C4-2B (cell line): ENCODE results near the gene ATP8B3.

Source experiments
- ZFX ChIP-seq: fragments of 450-650 bp; IDR thresholded peaks from 2 replicates; pipeline ENCODE4 v1.6.1; 2017
- TF ChIP-seq, protein P1 (sequence below): fragments of 450-650 bp; conservative IDR thresholded peaks from 2 replicates; pipeline ENCODE4 v1.5.1; 2017; ENCODE audit warnings: mild to moderate bottlenecking

DNA sequence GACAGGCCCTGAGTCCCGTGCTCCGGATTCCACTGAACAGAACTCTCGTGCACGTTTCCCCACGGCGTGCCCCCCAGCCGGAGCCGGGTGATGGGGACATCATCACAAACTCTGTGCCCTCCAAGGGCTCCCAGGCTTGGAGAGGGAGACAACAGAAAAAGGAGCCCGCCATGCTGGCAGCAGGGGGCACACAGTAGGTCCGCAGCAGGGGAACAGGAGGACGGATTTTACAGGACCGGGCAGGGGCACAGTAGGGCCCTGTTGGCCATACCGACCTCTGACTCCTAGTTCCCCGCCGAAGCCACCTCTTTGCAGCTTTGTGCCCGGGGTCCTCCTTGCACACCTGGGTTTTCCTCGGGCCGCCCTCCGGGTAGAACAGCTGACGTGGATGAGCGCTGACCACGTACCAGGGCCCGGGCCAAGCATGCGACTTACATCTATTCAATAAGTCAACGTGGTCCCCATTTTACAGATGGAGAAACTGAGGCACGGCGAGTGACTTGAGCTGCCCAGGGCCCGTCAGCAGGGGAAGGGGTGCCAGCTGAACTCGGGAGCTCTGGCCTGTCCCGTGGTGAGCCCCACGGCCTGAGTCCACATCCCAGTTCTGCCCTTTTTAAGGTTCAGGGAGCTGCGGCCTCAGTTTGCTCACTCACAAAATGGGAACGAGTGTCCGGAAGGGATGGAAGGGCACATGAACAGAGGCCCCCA lies 68.9 kb downstream of the ATP8B3 start:
- TF ChIP-seq, protein P1, sequence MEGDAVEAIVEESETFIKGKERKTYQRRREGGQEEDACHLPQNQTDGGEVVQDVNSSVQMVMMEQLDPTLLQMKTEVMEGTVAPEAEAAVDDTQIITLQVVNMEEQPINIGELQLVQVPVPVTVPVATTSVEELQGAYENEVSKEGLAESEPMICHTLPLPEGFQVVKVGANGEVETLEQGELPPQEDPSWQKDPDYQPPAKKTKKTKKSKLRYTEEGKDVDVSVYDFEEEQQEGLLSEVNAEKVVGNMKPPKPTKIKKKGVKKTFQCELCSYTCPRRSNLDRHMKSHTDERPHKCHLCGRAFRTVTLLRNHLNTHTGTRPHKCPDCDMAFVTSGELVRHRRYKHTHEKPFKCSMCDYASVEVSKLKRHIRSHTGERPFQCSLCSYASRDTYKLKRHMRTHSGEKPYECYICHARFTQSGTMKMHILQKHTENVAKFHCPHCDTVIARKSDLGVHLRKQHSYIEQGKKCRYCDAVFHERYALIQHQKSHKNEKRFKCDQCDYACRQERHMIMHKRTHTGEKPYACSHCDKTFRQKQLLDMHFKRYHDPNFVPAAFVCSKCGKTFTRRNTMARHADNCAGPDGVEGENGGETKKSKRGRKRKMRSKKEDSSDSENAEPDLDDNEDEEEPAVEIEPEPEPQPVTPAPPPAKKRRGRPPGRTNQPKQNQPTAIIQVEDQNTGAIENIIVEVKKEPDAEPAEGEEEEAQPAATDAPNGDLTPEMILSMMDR = no peak
- TF ChIP-seq ZFX = no peak
